Measurements from ENCODE around the gene IGFLR1.
"Not testable (repeated sequence)": the region's sequence is repeated elsewhere in the genome, so short reads cannot be mapped to it uniquely, and the experiment has no call there.

The IGFLR1 gene

GRCh38 chr19:35725216-35725861 lies 16.9 kb downstream of the IGFLR1 start:
- Histone ChIP-seq H3F3A (ENCODE audit: insufficient read depth, low read length) (no peaks in the 10 kb centered on the region), H3K9ac (ENCODE audit: low read length) (no peak overlapping the region), H3K4me2 (ENCODE audit: low read depth, low read length) (no peak overlapping the region), H3K4me3 (ENCODE audit: low read length) (no peak overlapping the region), H3K79me2 (ENCODE audit: low read length) (peaks cover 18% of the 10 kb centered on the region), H3K36me3 (replicated peaks; ENCODE audit: insufficient read depth, low read length) (peaks cover 7% of the 10 kb centered on the region; the same call in 1 of the 2 replicates), H4K20me1 (ENCODE audit: insufficient read depth, low read length) (no peaks in the 10 kb centered on the region), H2AFZ (ENCODE audit: low read length) (no peak overlapping the region), H3K27me3 (replicated peaks; ENCODE audit: insufficient read depth, low read length) (no peaks in the 10 kb centered on the region), H3K9me3 (replicated peaks; ENCODE audit: insufficient read depth, low read length) (no peaks in the 10 kb centered on the region), H3K27ac (ENCODE audit: low read length) (no peak overlapping the region), H3K9me2 (replicated peaks; ENCODE audit: insufficient read depth, low read length) (no peaks in the 10 kb centered on the region), H3K4me1 (ENCODE audit: low read length) (no peaks in the 10 kb centered on the region)
- no peak for DNase-seq
- TF ChIP-seq EZH2phosphoT487 (IDR thresholded peaks at IDR 0.05; ENCODE audit: low read length) (no peak), EZH2 (optimal IDR thresholded peaks at IDR 0.05; ENCODE audit: low read depth, low read length) (no peak), CTCF (IDR thresholded peaks at IDR 0.05; ENCODE audit: low read length) (no peak)

GRCh38 chr19:35724560-35724959 lies 17.7 kb downstream of the IGFLR1 start:
- Histone ChIP-seq H2AFZ (ENCODE audit: low read length) (no peak overlapping the region), H3K27me3 (replicated peaks; ENCODE audit: insufficient read depth, low read length) (no peaks in the 10 kb centered on the region), H3F3A (ENCODE audit: insufficient read depth, low read length) (no peaks in the 10 kb centered on the region), H3K9ac (ENCODE audit: low read length) (no peak overlapping the region), H3K4me2 (ENCODE audit: low read depth, low read length) (no peak overlapping the region), H3K4me3 (ENCODE audit: low read length) (no peak overlapping the region), H4K20me1 (ENCODE audit: insufficient read depth, low read length) (no peaks in the 10 kb centered on the region), H3K9me3 (replicated peaks; ENCODE audit: insufficient read depth, low read length) (no peaks in the 10 kb centered on the region), H3K27ac (ENCODE audit: low read length) (no peak overlapping the region), H3K36me3 (replicated peaks; ENCODE audit: insufficient read depth, low read length) (peaks cover 7% of the 10 kb centered on the region; the same call in 1 of the 2 replicates), H3K4me1 (ENCODE audit: low read length) (no peaks in the 10 kb centered on the region), H3K9me2 (replicated peaks; ENCODE audit: insufficient read depth, low read length) (no peaks in the 10 kb centered on the region), H3K79me2 (ENCODE audit: low read length) (peaks cover 26% of the 10 kb centered on the region)
- DNase-seq: no peak
- TF ChIP-seq EZH2phosphoT487 (IDR thresholded peaks at IDR 0.05; ENCODE audit: low read length) (no peak), EZH2 (optimal IDR thresholded peaks at IDR 0.05; ENCODE audit: low read depth, low read length) (no peak), CTCF (IDR thresholded peaks at IDR 0.05; ENCODE audit: low read length) (no peak)

- H3K9me3 ChIP-seq (replicated peaks; ENCODE audit: insufficient read depth, low read length); H3K4me1 ChIP-seq (ENCODE audit: low read length); H3K4me2 ChIP-seq (ENCODE audit: low read depth, low read length); H3K27me3 ChIP-seq (replicated peaks; ENCODE audit: insufficient read depth, low read length); H3K4me3 ChIP-seq (ENCODE audit: low read length); H3K9ac ChIP-seq (ENCODE audit: low read length); H4K20me1 ChIP-seq (ENCODE audit: insufficient read depth, low read length); H3K9me2 ChIP-seq (replicated peaks; ENCODE audit: insufficient read depth, low read length); H3F3A ChIP-seq (ENCODE audit: insufficient read depth, low read length); H3K27ac ChIP-seq (ENCODE audit: low read length); H2AFZ ChIP-seq (ENCODE audit: low read length); H3K36me3 ChIP-seq (replicated peaks; ENCODE audit: insufficient read depth, low read length); DNase-seq: not testable (repeated sequence)
- peaks cover 30% of the 10 kb centered on the region for H3K79me2 ChIP-seq (ENCODE audit: low read length)
Measured at GRCh38 chr19:35724132-35724531, 18.1 kb downstream of the IGFLR1 start.

GRCh38 chr19:35723671-35724070 lies 18.6 kb downstream of the IGFLR1 start:
- no peaks in the 10 kb centered on the region for H3K9me3 ChIP-seq (replicated peaks; ENCODE audit: insufficient read depth, low read length)
- H3F3A ChIP-seq (ENCODE audit: insufficient read depth, low read length): no peaks in the 10 kb centered on the region
- no peak overlapping the region for H3K4me3 ChIP-seq (ENCODE audit: low read length)
- H3K4me2 ChIP-seq (ENCODE audit: low read depth, low read length): no peak overlapping the region
- H3K79me2 ChIP-seq (ENCODE audit: low read length): peaks cover 35% of the 10 kb centered on the region
- peaks cover 7% of the 10 kb centered on the region; the same call in 1 of the 2 replicates for H3K36me3 ChIP-seq (replicated peaks; ENCODE audit: insufficient read depth, low read length)
- H3K9me2 ChIP-seq (replicated peaks; ENCODE audit: insufficient read depth, low read length): no peaks in the 10 kb centered on the region
- H3K27ac ChIP-seq (ENCODE audit: low read length): no peak overlapping the region
- TF ChIP-seq EZH2phosphoT487 (IDR thresholded peaks at IDR 0.05; ENCODE audit: low read length) (no peak), EZH2 (optimal IDR thresholded peaks at IDR 0.05; ENCODE audit: low read depth, low read length) (no peak), CTCF (IDR thresholded peaks at IDR 0.05; ENCODE audit: low read length) (no peak)
- no peaks in the 10 kb centered on the region for H3K27me3 ChIP-seq (replicated peaks; ENCODE audit: insufficient read depth, low read length)
- no peak for DNase-seq
- H3K9ac ChIP-seq (ENCODE audit: low read length): no peak overlapping the region
- 0 out of 2 replicates have a peak, but pooled peaks cover 4% of the 10 kb centered on the region for H3K4me1 ChIP-seq (ENCODE audit: low read length)
- no peak overlapping the region for H2AFZ ChIP-seq (ENCODE audit: low read length)
- H4K20me1 ChIP-seq (ENCODE audit: insufficient read depth, low read length): no peaks in the 10 kb centered on the region
